ENCODE data around the gene NIPBL.

NIPBL gene

DNA sequence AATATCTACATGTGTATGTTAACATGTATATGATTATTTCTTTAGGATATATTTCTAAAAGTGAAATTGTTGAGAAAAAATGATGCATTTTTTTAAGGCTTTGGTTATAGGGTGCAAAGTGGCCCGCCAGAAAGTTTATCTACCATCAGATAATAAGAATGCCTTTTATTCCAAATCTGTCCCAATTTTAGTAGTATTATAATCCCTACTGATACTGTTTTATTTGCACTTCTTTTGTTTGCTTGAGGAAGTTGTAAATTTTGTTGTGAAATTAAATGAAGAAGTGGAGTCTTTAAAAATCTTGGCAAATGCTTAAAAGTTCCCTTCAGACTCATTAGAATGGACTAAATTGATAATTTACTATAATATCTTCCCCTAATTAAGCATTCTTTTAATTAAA lies 73.0 kb downstream of the NIPBL start:
- DNase-seq (no peak), ATAC-seq (ENCODE audit: insufficient read depth, low read depth) (no peak)
- Histone ChIP-seq H3K4me1 (ENCODE audit: insufficient read depth, low read length) (0 out of 2 replicates have a peak, but pooled peaks cover 2% of the 10 kb centered on the region), H4K20me1 (ENCODE audit: insufficient read depth, low read length) (peaks cover 32% of the 10 kb centered on the region; the same call in 1 of the 2 replicates), H3K9ac (ENCODE audit: low read depth, low read length) (no peak overlapping the region), H3K27me3 (ENCODE audit: insufficient read depth, low read length, poor library complexity) (no peaks in the 10 kb centered on the region), H3K4me3 (ENCODE audit: low read depth in 1 of 2, low read length in 2 of 2) (no peak overlapping the region), H2AFZ (ENCODE audit: low read depth, low read length) (no peak overlapping the region), H3K4me2 (ENCODE audit: insufficient read depth, low read length) (no peak overlapping the region), H3K36me3 (ENCODE audit: insufficient read depth, low read length) (peaks cover under 1% of the 10 kb centered on the region; the same call in 1 of the 2 replicates), H3K9me3 (ENCODE audit: insufficient read depth, low read length, severe bottlenecking) (no peaks in the 10 kb centered on the region), H3K79me2 (ENCODE audit: insufficient read depth, low read length) (peaks cover 100% of the 10 kb centered on the region), H3K27ac (ENCODE audit: low read length) (no peak overlapping the region)
- TF ChIP-seq EZH2 (IDR thresholded peaks at IDR 0.05; ENCODE audit: borderline replicate concordance, low read depth, low read length, severe bottlenecking) (no peak), CTCF (IDR thresholded peaks at IDR 0.05; ENCODE audit: borderline replicate concordance, extremely low read depth, low read length, poor library complexity, severe bottlenecking) (no peak)

- H3K36me3 ChIP-seq (ENCODE audit: insufficient read depth, low read length), result peaks cover 12% of the 10 kb centered on the region
- H3K27me3 ChIP-seq (ENCODE audit: insufficient read depth, low read length, poor library complexity), result no peaks in the 10 kb centered on the region
- no peak for TF ChIP-seq CTCF (IDR thresholded peaks at IDR 0.05; ENCODE audit: borderline replicate concordance, extremely low read depth, low read length, poor library complexity, severe bottlenecking)
- no peak overlapping the region for H3K9ac ChIP-seq (ENCODE audit: low read depth, low read length)
- no peak overlapping the region for H3K4me3 ChIP-seq (ENCODE audit: low read depth in 1 of 2, low read length in 2 of 2)
- 0 out of 2 replicates have a peak, but pooled peaks cover 2% of the 10 kb centered on the region for H3K4me1 ChIP-seq (ENCODE audit: insufficient read depth, low read length)
- H3K9me3 ChIP-seq (ENCODE audit: insufficient read depth, low read length, severe bottlenecking), result no peaks in the 10 kb centered on the region
- DNase-seq (no peak), ATAC-seq (ENCODE audit: insufficient read depth, low read depth) (no peak)
- H3K4me2 ChIP-seq (ENCODE audit: insufficient read depth, low read length), result no peak overlapping the region
- H2AFZ ChIP-seq (ENCODE audit: low read depth, low read length), result no peak overlapping the region
- H3K79me2 ChIP-seq (ENCODE audit: insufficient read depth, low read length), result peaks cover 98% of the 10 kb centered on the region
- no peak overlapping the region for H3K27ac ChIP-seq (ENCODE audit: low read length)
- H4K20me1 ChIP-seq (ENCODE audit: insufficient read depth, low read length), result peaks cover 26% of the 10 kb centered on the region; the same call in 1 of the 2 replicates
Measured at GRCh38 chr5:36950586-36951457, 74.3 kb downstream of the NIPBL start.

GRCh38 chr5:36953043-36953442 lies 76.5 kb downstream of the NIPBL start:
- H3K4me3 ChIP-seq (ENCODE audit: low read depth in 1 of 2, low read length in 2 of 2), result no peak overlapping the region
- 0 out of 2 replicates have a peak, but pooled peaks cover under 1% of the 10 kb centered on the region for H3K4me1 ChIP-seq (ENCODE audit: insufficient read depth, low read length)
- DNase-seq (no peak), ATAC-seq (ENCODE audit: insufficient read depth, low read depth) (no peak)
- TF ChIP-seq CTCF (IDR thresholded peaks at IDR 0.05; ENCODE audit: borderline replicate concordance, extremely low read depth, low read length, poor library complexity, severe bottlenecking), result no peak
- no peak for TF ChIP-seq EZH2 (IDR thresholded peaks at IDR 0.05; ENCODE audit: borderline replicate concordance, low read depth, low read length, severe bottlenecking)
- peaks cover 79% of the 10 kb centered on the region for H3K79me2 ChIP-seq (ENCODE audit: insufficient read depth, low read length)
- H4K20me1 ChIP-seq (ENCODE audit: insufficient read depth, low read length), result peaks cover 13% of the 10 kb centered on the region; the same call in 1 of the 2 replicates
- H3K27ac ChIP-seq (ENCODE audit: low read length), result no peak overlapping the region
- H3K4me2 ChIP-seq (ENCODE audit: insufficient read depth, low read length), result no peak overlapping the region
- H2AFZ ChIP-seq (ENCODE audit: low read depth, low read length), result no peak overlapping the region
- H3K9me3 ChIP-seq (ENCODE audit: insufficient read depth, low read length, severe bottlenecking), result no peaks in the 10 kb centered on the region
- H3K9ac ChIP-seq (ENCODE audit: low read depth, low read length), result no peak overlapping the region
- H3K36me3 ChIP-seq (ENCODE audit: insufficient read depth, low read length), result peaks cover 28% of the 10 kb centered on the region
- H3K27me3 ChIP-seq (ENCODE audit: insufficient read depth, low read length, poor library complexity), result no peaks in the 10 kb centered on the region
